Measurements from ENCODE around the gene ZNF678. TPM values are rescaled to one million over a fixed set of nuclear protein-coding genes. Genes with fewer than 3 reads are reported as not detected.
"Not testable (repeated sequence)": the region's sequence is repeated elsewhere in the genome, so short reads cannot be mapped to it uniquely, and the experiment has no call there.

Gene ZNF678
- total RNA-seq, 2 donors from 2014 or later, result 3.9 to 4.7 TPM

DNA sequence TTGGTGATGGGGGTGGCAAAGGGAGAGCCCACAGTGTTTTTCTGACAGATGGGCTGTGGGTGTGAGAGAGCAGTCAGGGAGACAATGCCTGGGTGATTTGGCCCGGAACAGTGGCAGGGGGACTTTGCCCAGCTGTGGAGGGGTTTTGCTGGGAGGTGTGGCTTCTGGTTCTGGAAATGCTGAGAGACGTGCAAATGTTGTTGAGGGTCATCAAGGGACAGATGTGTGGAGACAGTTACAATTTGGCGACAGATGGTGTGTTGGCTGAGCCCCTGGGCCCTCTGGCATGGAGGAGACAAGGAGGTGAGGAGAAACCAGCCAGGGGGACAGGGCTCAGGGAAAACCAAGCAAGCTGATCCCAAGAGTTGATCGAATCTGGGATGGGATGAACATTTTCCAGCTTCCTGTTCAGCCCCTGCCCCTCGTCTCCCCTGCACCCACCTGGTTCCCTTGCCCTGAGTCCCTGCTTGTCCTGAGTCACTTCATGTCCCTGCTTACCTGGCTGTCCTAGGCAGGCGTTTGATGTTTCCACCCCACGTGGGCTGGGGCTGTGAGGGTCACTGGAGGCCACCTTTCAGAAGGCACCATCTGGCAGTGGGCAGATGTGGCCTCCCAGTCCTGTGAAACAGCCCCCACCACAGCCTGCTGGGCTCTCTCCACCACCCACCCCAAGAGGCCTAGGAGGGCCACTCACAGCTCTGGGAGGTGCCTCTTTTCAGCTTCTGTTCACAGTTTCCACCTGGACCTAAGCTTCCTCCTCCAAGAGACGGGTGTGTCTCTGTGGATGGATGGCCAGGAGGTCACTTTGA is 15.8 kb upstream of the ZNF678 start:
- DNase-seq (no peak), ATAC-seq (no peak)
- intact Hi-C loops (cut with DNase I), result loop anchor here in 1 of 2 donors (10.0 kb wide), 1 partner anchor 177 kb away; no protein-coding TSS in a partner anchor

DNA sequence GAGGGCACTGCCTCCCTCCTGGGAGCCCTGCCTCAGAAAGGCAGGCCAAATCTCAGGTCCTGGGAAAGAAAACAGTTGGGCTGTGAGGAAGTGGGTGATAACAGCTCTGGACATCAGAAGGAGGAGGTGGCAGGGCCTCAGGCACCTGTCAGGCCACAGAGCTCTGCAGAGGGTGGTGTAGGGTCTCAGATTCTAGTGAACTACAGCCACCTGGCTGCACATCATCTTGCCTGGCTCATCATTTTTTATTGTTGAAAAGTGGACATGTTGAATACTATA is 15.3 kb upstream of the ZNF678 start:
- intact Hi-C loops (cut with DNase I), result loop anchor here in 1 of 2 donors (10.0 kb wide), 1 partner anchor 177 kb away; no protein-coding TSS in a partner anchor
- no peak for ATAC-seq
- no peak for DNase-seq

DNA sequence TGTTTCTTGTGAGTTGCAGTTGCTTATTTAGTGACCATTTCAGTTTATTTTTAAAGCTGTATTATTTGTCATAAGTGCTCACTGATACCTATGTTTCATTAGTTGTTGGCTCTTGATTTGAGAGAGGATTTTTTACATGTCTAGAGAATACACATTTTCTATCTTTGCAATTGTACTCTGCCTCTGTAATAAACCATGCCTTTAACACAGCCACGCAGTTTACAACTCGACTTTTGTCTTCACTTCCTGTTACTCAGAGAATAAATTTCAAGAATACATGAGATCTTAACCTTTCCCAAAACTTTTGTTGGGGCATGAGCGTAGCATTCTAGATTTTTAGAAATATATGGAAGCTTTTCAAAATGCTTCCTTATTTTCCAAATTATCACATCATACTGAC is 14.9 kb upstream of the ZNF678 start:
- intact Hi-C loops (cut with DNase I), result loop anchor here in 1 of 2 donors (10.0 kb wide), 1 partner anchor 176 kb away; no protein-coding TSS in a partner anchor
- ATAC-seq (no peak), DNase-seq (no peak)

- ATAC-seq (no peak), DNase-seq (no peak)
- intact Hi-C loops (cut with DNase I), result loop anchor here in 1 of 2 donors (10.0 kb wide), 1 partner anchor 175 kb away; no protein-coding TSS in a partner anchor
Measured at GRCh38 chr1:227549892-227550291, 13.5 kb upstream of the ZNF678 start.

- intact Hi-C loops (cut with DNase I); ATAC-seq: not testable (repeated sequence)
Measured at GRCh38 chr1:227551881-227552280, 11.5 kb upstream of the ZNF678 start.

DNA sequence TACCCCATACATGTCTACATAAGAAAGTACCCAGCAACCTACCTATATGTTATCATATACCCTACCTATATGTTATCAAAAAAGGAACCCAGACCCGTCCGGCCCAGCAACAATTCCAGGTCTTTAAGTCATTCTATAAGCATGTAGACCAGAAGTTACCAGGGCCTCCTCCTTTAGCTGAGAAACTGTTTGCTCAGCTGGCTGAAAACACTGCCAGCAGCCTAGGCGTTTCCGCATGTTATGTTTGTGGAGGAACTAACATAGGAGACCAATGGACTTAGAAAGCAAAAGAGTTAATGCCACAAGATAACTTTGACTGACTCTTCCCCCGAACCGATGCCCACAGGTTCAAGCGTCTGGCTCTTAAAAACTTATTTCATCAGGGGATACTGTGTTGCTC is 7.1 kb upstream of the ZNF678 start:
- ATAC-seq (no peak), DNase-seq (no peak)
- intact Hi-C loops (cut with DNase I), result no loop called here

More at GRCh38 chr1:227551881-227552280, 11.5 kb upstream of the ZNF678 start:
- DNase-seq, result not testable (repeated sequence)

GRCh38 chr1:227557962-227558725 is 5.2 kb upstream of the ZNF678 start:
- intact Hi-C loops (cut with DNase I), result no loop called here
- no peak for DNase-seq

DNA sequence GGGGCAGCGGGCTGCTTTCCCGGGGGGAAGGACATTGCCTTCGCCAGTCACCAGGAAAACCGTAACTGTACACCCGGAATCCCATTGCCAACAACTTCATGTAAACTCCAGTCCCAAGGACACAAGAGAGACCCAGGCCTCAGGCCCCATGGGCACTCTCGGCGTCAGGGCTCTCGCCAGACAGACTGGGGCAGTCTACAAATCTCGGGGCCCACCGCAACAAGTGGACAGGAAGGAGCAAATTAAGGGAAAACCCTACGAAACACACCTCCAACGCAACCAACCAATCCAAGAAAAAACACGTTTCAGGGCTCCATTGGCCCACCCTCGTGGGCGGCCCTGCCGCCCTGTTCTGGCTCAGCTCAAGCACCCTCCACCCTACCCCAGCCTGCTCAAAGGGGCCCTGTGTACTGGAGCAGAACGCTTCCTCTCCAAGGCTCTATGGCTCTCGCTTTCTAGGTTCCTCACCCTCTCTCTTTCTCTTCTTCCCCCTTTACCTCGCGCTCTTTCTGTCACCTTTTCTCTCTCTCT is 4.6 kb upstream of the ZNF678 start:
- no peak for ATAC-seq
- no peak for DNase-seq
- intact Hi-C loops (cut with DNase I), result no loop called here

More at GRCh38 chr1:227557962-227558725, 5.2 kb upstream of the ZNF678 start:
- ATAC-seq, result no peak

GRCh38 chr1:227559499-227559898 is 3.9 kb upstream of the ZNF678 start:
- no peak for DNase-seq

GRCh38 chr1:227559926-227560325 is 3.4 kb upstream of the ZNF678 start:
- no peak for ATAC-seq
- no peak for DNase-seq
- intact Hi-C loops (cut with DNase I), result no loop called here

More at GRCh38 chr1:227559499-227559898, 3.9 kb upstream of the ZNF678 start:
- ATAC-seq, result no peak
- intact Hi-C loops (cut with DNase I), result no loop called here

DNA sequence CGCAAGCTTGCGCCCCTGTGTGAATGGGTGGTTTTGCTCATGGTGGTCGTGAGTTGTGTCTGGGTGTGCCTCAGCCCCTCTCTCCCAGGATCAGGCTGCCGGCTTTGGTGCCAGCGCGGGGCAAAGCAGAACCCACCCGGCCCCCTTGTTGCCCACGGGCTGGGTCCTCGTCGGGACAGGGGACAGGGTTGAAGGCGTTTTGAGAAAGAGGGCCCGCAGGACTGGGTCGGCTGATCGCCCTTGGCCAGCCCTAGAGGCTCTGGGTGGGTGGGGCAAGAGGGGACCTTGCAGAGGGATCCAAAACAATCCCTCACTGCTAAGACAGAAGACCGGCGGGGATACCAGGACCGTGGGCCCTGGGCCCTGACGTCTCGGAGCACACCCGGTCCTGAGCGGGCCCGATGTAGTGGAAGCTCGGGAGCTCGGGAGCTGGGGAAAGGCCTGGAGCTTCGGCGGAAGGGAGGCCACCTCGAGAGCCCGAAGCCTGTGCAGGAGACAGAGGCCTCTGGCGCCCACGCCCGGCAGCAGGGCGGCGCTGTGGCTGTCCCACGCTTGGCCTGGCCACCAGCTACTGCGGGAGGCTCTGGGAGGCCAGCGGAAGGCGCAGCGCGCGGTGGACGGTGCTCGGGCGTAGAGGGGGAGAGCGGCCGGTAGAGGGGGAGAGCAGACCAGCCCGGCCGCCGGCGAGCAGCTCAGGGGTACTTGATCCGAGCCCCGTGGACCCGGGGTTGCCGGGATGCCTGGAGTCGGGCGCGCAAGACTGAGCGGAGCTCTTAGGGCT is 2.8 kb upstream of the ZNF678 start:
- intact Hi-C loops (cut with DNase I), result no loop called here
- no peak for ATAC-seq
- DNase-seq, result no peak

DNA sequence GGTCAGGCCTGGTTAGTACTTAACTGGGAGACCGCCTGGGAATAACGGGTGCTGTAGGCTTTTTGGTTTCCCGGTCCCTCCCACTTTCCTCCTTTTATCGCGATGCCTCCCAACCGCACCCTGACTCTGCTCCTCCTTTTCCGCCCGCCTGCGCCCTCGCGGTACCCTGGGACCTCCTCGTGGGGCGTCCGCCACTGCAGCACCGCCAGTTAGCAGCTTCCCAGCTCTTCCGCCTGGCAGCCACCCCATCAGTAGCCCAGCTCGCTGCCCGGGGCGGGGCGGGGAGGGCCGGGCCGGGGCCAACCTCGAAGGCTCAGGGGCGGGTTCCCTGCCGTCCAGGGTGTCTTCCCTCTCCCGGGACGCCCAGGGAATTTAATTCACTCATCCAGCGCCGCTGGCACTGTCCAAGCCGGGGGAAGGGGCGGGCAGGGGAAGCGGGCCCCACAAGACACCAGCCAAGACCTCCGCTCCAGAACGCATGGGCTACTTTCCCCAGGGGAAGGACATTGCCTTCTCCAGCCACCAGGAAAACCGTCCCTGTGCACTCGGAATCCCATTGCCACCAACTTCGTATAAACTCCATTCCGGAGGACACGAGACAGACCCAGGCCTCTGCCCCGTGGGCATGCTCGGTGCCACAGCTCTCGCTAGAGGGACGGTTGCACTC is 2.0 kb upstream of the ZNF678 start:
- intact Hi-C loops (cut with DNase I), result no loop called here
- no peak for DNase-seq
- ATAC-seq, result no peak

GRCh38 chr1:227562037-227562436 is 1.3 kb upstream of the ZNF678 start:
- intact Hi-C loops (cut with DNase I), result no loop called here
- no peak for ATAC-seq
- no peak for DNase-seq

DNA sequence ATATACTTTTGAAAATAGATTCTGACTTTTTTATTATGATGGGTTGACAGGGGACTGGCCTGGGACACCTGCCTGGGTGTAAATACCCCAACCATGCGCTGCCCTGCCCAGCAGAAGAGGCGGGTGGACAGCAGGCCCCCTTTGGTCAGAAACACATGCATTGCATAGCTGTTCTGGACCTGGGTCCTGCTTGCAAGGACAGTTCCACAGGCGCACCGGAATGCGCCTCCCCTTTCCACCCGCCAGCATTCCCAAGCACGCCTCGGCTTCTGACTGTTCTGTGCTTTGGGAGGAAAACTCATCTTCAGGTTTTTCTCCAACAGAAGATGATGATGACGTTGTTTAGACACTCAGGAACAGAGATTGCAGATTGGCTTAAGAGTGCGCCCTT is 428 bp upstream of the ZNF678 start:
- no peak for ATAC-seq
- DNase-seq, result no peak
- intact Hi-C loops (cut with DNase I), result no loop called here

DNA sequence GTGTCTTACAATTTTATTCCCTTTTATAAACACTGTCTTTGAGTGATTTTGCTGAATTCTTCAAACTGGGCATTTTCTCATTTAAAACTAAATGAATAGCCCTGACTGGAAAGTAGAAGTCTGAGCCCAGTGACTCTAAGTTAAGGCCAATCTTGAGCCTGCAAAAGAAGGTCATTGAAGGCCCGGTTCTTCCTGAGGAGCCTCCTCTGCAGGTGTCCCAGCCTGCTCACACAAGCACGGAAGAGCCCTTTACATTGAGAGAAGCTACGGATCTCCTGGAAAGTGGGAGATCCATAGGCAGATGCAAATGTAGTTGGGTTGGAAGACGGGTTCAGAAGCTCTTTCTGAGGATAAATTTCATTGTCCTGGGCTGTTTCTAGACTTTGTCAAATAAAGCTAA is 3.9 kb downstream of the ZNF678 start:
- ATAC-seq (no peak), DNase-seq (no peak)
- intact Hi-C loops (cut with DNase I), result no loop called here

- no peak for DNase-seq
- intact Hi-C loops (cut with DNase I), result no loop called here
- no peak for ATAC-seq
Measured at GRCh38 chr1:227568593-227568992, 5.2 kb downstream of the ZNF678 start.

GRCh38 chr1:227572752-227573151 is 9.4 kb downstream of the ZNF678 start:
- peak; percentile 79 to 83 for ATAC-seq
- intact Hi-C loops (cut with DNase I), result no loop called here
- DNase-seq, result no peak

GRCh38 chr1:227574926-227575325 is 11.6 kb downstream of the ZNF678 start:
- no peak for ATAC-seq
- intact Hi-C loops (cut with DNase I), result no loop called here

GRCh38 chr1:227576189-227576588 is 12.8 kb downstream of the ZNF678 start:
- intact Hi-C loops (cut with DNase I), result no loop called here
- peak in 1 of 2 donors; percentile 33 for ATAC-seq
- no peak for DNase-seq

More at GRCh38 chr1:227574926-227575325, 11.6 kb downstream of the ZNF678 start:
- DNase-seq, result no peak

Data from left cardiac atrium (tissue), 4 donors.